Keratinocyte (primary cell): Measurements from ENCODE around the gene LGR6. TPM values are rescaled to one million over a fixed set of nuclear protein-coding genes. Genes with fewer than 3 reads are reported as not detected.

Experiments
- DNase-seq: peaks from one replicate; pipeline ENCODE4 v3.0.0-alpha.2; 2011; ENCODE audit warnings: low read depth, missing footprints, low spot score
- FAIRE-seq: peaks from 2 replicates; lab custom pipeline; 2011; peaks lifted over from hg19 to GRCh38; lab: Jason Lieb, UNC
- H2AFZ ChIP-seq: 2 replicates; pipeline ENCODE4 v1.6.0; 2012; ENCODE audit warnings: low read length, control low read depth, inconsistent platforms; ENCODE audit not compliant: control insufficient read depth
- H3K27ac ChIP-seq: 2 replicates; pipeline ENCODE4 v1.5.1; 2011; ENCODE audit warnings: low read length; ENCODE audit not compliant: control insufficient read depth, insufficient read depth
- H3K27me3 ChIP-seq: 3 replicates; pipeline ENCODE4 v1.6.0; 2011; ENCODE audit warnings: low read length; ENCODE audit not compliant: control insufficient read depth, insufficient read depth; ENCODE audit errors: extremely low read depth
- H3K36me3 ChIP-seq, 2 experiments: 2 replicates in 1 of 2; 3 replicates in 1 of 2; pipeline ENCODE4 v1.5.1; 2011; ENCODE audit warnings: low read length in 2 of 2, mild to moderate bottlenecking in 1 of 2; ENCODE audit not compliant: control insufficient read depth in 2 of 2, insufficient read depth in 2 of 2; ENCODE audit errors: extremely low read depth in 1 of 2
- H3K4me1 ChIP-seq: 3 replicates; pipeline ENCODE4 v1.5.1; 2011; ENCODE audit warnings: low read length; ENCODE audit not compliant: control insufficient read depth, insufficient read depth; ENCODE audit errors: extremely low read depth
- H3K4me2 ChIP-seq: 3 replicates; pipeline ENCODE4 v1.6.0; 2011; ENCODE audit warnings: low read depth, low read length; ENCODE audit not compliant: control insufficient read depth, insufficient read depth; ENCODE audit errors: extremely low read depth
- H3K4me3 ChIP-seq, 3 experiments: fragments of 200-600 bp in 1 of 3; sonication (generic) in 1 of 3; 2 replicates in 2 of 3; 3 replicates in 1 of 3; pipeline ENCODE4 v1.5.1; 2011 to 2016; ENCODE audit warnings: low read length in 3 of 3, mild to moderate bottlenecking in 3 of 3, control low read depth in 2 of 3, inconsistent platforms in 1 of 3, low read depth in 1 of 3, mixed read lengths in 1 of 3, mixed run types in 1 of 3, moderate library complexity in 1 of 3; ENCODE audit not compliant: control insufficient read depth in 2 of 3, insufficient read depth in 2 of 3; ENCODE audit errors: extremely low read depth in 1 of 3
- H3K79me2 ChIP-seq: 2 replicates; pipeline ENCODE4 v1.6.0; 2012; ENCODE audit warnings: low read length; ENCODE audit not compliant: control insufficient read depth, insufficient read depth
- H3K9ac ChIP-seq: 3 replicates; pipeline ENCODE4 v1.6.0; 2011; ENCODE audit warnings: low read length; ENCODE audit not compliant: control insufficient read depth, insufficient read depth; ENCODE audit errors: extremely low read depth
- H3K9me1 ChIP-seq: 3 replicates; pipeline ENCODE4 v1.6.0; 2011; ENCODE audit warnings: low read length; ENCODE audit not compliant: control insufficient read depth, insufficient read depth; ENCODE audit errors: extremely low read depth
- H3K9me3 ChIP-seq: 2 replicates; pipeline ENCODE4 v1.5.1; 2012; ENCODE audit warnings: low read depth, low read length; ENCODE audit not compliant: control insufficient read depth
- H4K20me1 ChIP-seq: 3 replicates; pipeline ENCODE4 v1.6.0; 2011; ENCODE audit warnings: low read length; ENCODE audit not compliant: control insufficient read depth, insufficient read depth; ENCODE audit errors: extremely low read depth
- EZH2 ChIP-seq: IDR thresholded peaks from one replicate; pipeline ENCODE4 v1.6.1; 2012; ENCODE audit warnings: inconsistent platforms, mild to moderate bottlenecking, low read length, moderate library complexity
- dilution Hi-C: fragments of 300-500 bp; cut with MboI; formaldehyde crosslinking; loops from one replicate; pipeline ENCODE4 v1.7.0; 2020; ENCODE audit warnings: low sequenced_read_pairs; ENCODE audit not compliant: extremely low pct_ligation_motif_present
- polyA plus RNA-seq, 5 experiments: library from polyadenylated mRNA; depleted of rRNA in 3 of 5; stranded (reverse) in 3 of 5; stranded (forward) in 1 of 5; unstranded in 1 of 5; fragments of >200 nt; gene quantifications; 1 replicate in 1 of 5; 2 replicates in 3 of 5; 3 replicates in 1 of 5; pipeline versions ENCODE4 v1.2.1 to v1.2.3, GENCODE V29; 2011 to 2012; ENCODE audit warnings: missing spikeins in 2 of 5, low read depth in 1 of 5, low replicate concordance in 1 of 5
- TF ChIP-seq, protein P1 (sequence below), 3 experiments: IDR thresholded peaks in 1 of 3; conservative IDR thresholded peaks in 1 of 3; optimal IDR thresholded peaks in 1 of 3; 2 replicates in 2 of 3; 3 replicates in 1 of 3; pipeline versions ENCODE3 to v1.5.1; 2011; ENCODE audit warnings: low read length in 3 of 3, mild to moderate bottlenecking in 3 of 3, moderate library complexity in 2 of 3, control low read depth in 1 of 3, inconsistent platforms in 1 of 3; ENCODE audit not compliant: insufficient read depth in 2 of 3; ENCODE audit errors: extremely low read depth in 1 of 3

LGR6 gene
- polyA plus RNA-seq, 1 donor (not counting 4 experiments of a cell fraction or from before 2014, with no cell fraction given): 0.42 TPM

DNA sequence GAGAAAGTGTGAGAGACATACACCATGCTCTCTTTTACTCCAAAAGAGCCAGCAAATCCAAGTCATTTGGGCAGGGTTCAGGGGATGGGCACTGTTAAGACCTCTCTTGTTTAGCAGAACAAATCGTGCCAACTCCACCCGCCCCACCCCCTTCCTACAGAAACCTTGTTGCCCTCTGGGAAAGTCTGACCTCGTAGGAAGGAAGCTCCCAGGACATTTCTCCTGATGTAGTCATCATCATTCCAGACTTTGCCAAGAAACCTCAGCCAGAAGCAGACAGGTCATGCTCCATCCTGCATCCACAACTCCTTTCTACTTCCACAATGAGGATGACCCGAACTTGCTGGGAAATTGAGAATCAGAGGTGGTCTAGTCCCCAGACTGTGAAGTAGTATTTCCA is 90.4 kb downstream of the LGR6 start:
- Histone ChIP-seq H2AFZ (no peak overlapping the region), H3K36me3 (no peaks in the 10 kb centered on the region), H3K4me1 (peaks cover 54% of the 10 kb centered on the region), H3K9me1 (no peaks in the 10 kb centered on the region), H3K27me3 (no peaks in the 10 kb centered on the region), H3K4me2 (peak overlapping the region; percentile 45), H3K9ac (peak overlapping the region; percentile 45), H4K20me1 (no peaks in the 10 kb centered on the region), H3K79me2 (no peaks in the 10 kb centered on the region), H3K9me3 (no peaks in the 10 kb centered on the region), H3K4me3 (peak overlapping the region in 1 of 3 experiments; percentile 6), H3K27ac (peak overlapping the region; percentile 69)
- peak; percentile 59 for DNase-seq
- TF ChIP-seq EZH2: no peak
- TF ChIP-seq, protein P1, sequence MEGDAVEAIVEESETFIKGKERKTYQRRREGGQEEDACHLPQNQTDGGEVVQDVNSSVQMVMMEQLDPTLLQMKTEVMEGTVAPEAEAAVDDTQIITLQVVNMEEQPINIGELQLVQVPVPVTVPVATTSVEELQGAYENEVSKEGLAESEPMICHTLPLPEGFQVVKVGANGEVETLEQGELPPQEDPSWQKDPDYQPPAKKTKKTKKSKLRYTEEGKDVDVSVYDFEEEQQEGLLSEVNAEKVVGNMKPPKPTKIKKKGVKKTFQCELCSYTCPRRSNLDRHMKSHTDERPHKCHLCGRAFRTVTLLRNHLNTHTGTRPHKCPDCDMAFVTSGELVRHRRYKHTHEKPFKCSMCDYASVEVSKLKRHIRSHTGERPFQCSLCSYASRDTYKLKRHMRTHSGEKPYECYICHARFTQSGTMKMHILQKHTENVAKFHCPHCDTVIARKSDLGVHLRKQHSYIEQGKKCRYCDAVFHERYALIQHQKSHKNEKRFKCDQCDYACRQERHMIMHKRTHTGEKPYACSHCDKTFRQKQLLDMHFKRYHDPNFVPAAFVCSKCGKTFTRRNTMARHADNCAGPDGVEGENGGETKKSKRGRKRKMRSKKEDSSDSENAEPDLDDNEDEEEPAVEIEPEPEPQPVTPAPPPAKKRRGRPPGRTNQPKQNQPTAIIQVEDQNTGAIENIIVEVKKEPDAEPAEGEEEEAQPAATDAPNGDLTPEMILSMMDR (optimal IDR thresholded peaks at IDR 0.05 in 1 of 3, IDR thresholded peaks at IDR 0.05 in 1 of 3, conservative IDR thresholded peaks at IDR 0.05 in 1 of 3; ENCODE audit: extremely low read depth in 1 of 3, insufficient read depth in 2 of 3, low read length in 3 of 3): no peak
- dilution Hi-C loops: no loop called here
- peak; percentile 91 for FAIRE-seq

DNA sequence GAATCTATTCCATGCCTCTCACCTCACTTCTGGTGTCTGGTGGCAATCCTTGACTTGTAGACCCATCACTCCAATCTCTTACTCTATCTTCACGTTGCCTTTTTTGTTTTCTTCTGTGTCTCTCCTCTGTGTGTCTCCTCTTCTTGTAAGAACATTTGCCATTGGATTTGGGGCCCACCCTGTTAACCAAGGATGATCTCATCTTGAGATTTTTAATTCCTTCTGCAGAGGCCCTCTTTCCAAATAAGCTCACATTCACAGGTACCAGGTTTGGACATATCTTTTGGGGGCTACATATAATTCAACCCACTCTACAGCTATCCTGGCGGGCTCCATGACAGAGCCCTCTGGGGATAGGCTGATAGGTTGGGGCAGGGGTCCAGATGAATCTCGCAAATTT is 92.3 kb downstream of the LGR6 start:
- Histone ChIP-seq H3K4me3 (no peak overlapping the region), H3K27me3 (no peaks in the 10 kb centered on the region), H3K9me1 (no peaks in the 10 kb centered on the region), H3K36me3 (no peaks in the 10 kb centered on the region), H3K9ac (no peak overlapping the region), H3K4me2 (no peak overlapping the region), H4K20me1 (no peaks in the 10 kb centered on the region), H3K9me3 (no peaks in the 10 kb centered on the region), H3K4me1 (peaks cover 39% of the 10 kb centered on the region), H2AFZ (no peak overlapping the region), H3K27ac (no peak overlapping the region), H3K79me2 (no peaks in the 10 kb centered on the region)
- dilution Hi-C loops: no loop called here
- no peak for TF ChIP-seq EZH2
- TF ChIP-seq, protein P1 (optimal IDR thresholded peaks at IDR 0.05 in 1 of 3, IDR thresholded peaks at IDR 0.05 in 1 of 3, conservative IDR thresholded peaks at IDR 0.05 in 1 of 3; ENCODE audit: extremely low read depth in 1 of 3, insufficient read depth in 2 of 3, low read length in 3 of 3): no peak
- FAIRE-seq (no peak), DNase-seq (no peak)
